ENCODE results near the gene ANKRD36C. TPM values are rescaled to one million over a fixed set of nuclear protein-coding genes. Genes with fewer than 3 reads are reported as not detected.
"Not testable (repeated sequence)": the region's sequence is repeated elsewhere in the genome, so short reads cannot be mapped to it uniquely, and the experiment has no call there.

Gene ANKRD36C
- total RNA-seq (100 to 1,000 TPM in 1 of 7 donors, 10 to 100 TPM in 6; 43.2 to 106 (median 65.8) TPM), polyA plus RNA-seq (1 to 10 TPM in 2 of 3 donors, under 1 TPM in 1; 0.80 to 3.5 (median 1.3) TPM)
- long read RNA-seq, donor 1, partial matches to known transcripts = 10 of 11 reads
- long read RNA-seq, donor 1, other reads (novel, unspliced or antisense) = 0 of 11 reads
- long read RNA-seq, donor 2, partial matches to known transcripts = 0 of 1 reads
- long read RNA-seq, donor 2, other reads (novel, unspliced or antisense) = 0 of 1 reads

DNA sequence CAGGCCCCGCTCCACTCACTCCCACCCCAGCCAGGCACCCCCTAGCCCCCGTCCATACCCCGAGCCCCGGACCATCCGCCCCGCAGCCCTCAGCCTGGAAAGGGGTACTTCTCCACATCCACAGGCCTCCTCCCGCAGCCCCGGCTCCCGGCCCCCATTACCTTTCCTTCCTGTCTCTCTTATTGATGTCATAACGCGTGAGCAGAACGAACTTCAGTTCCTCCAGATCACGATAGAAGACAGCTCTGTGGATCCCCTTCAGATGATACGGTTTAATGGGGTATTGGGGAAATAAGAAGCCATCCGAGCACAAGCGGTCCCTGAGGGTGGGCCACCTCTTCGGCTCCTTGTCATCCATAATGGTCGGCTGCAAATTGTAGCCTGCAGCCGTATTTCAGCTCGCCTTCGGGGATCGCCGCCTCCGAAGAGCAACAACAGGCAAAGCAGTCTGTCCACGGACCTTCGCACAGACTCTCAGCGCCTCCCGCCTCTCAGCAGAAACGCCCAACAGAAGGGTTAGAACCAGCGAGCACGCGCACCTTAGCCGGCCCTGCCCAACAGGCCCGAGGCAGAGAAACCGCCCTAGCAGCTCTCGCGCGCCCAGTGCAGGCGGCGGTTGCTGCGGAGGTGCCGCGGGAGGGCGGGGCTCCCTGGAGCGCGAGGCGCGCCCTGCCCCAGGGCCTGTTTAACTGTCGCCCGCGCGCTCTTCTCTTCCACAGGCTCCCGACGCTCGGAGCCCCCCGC lies at the start of gene ANKRD36C:
ANKRD36C (minus strand) TSS at position 474 of the 744 bp plus-strand sequence; CDS start at position 358, 116 bp downstream.
- 1% methylated on average over 15 to 32 of the region's 56 CpGs for whole genome bisulfite sequencing, 5 donors
- peak; percentile 79 for DNase-seq
- Histone ChIP-seq H3K27ac (peak within 1 kb of the TSS; percentile 82 to 95 (median 90)), H3K4me1 (peaks cover 0 to 13% (median 0%) of the 10 kb centered on the region in 6 donors), H3K4me3 (peak within 1 kb of the TSS; percentile 54 to 80 (median 63))
- H3K9me3 ChIP-seq; intact Hi-C loops (cut with DNase I; ENCODE audit: low total_unique reads); H3K36me3 ChIP-seq; H3K27me3 ChIP-seq (replicated peaks in 1 of 7): not testable (repeated sequence)
- TF ChIP-seq POLR2AphosphoS5 (IDR thresholded peaks at IDR 0.05) (peak; percentile 39 to 77 (median 67)), POLR2A (IDR thresholded peaks at IDR 0.05) (peak in 1 of 3 donors; percentile 7)

DNA sequence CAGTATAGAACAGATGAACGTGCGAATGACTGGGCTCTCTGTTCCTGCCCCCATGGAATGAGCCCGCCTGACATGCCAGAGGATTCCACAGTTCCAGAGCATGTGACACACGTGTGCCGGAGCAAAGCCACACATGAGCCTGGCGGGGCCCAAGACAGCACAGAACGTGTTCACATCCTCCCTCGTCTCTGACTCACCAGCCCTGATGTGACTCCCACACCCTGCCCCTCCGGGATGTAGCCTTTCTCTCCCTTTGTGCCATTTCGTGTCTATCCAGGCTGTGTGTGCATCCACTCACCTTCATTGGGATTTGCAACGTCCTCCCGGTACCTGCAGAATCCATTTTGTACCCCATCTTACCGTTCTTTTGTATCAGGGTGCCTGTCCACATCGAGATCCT lies 43.9 kb upstream of the ANKRD36C start:
- H3K36me3 ChIP-seq = not testable (repeated sequence)

DNA sequence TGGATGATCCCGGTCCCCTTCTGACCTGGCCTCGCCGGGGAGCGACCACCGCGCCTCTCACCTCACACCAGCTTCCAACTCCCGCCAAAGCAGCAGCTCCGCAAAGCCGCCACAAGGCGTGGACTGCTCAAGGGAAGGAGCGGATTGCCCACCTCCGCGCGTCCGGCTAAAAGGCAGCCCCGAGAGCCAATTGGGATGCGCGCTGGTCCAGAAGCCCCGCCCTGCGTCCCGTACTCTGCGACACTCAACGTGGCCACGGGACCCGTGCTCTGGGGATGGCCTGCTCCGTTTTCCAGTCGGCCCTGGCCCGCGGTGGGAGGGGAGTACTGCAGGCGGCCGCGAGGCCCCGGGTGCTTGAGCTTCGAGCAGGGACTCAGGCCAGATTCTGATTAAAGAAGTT lies 43.2 kb upstream of the ANKRD36C start, which contains the start of gene GPAT2:
GPAT2 (minus strand) TSS at position 125 of the 400 bp plus-strand sequence. CDS start 2,557 bp downstream, outside the sequence.
- H3K27me3 ChIP-seq (replicated peaks in 1 of 7); DNase-seq; intact Hi-C loops (cut with DNase I; ENCODE audit: low total_unique reads); H3K27ac ChIP-seq; H3K9me3 ChIP-seq; H3K36me3 ChIP-seq; H3K4me1 ChIP-seq; H3K4me3 ChIP-seq: not testable (repeated sequence)
- no CpG with 5 or more reads among the region's 34 CpGs for WGBS, 5 donors

More for the DNA sequence above, 43.9 kb upstream of the ANKRD36C start:
- H3K27me3 ChIP-seq (replicated peaks in 1 of 7); intact Hi-C loops (cut with DNase I; ENCODE audit: low total_unique reads); DNase-seq; H3K4me1 ChIP-seq; H3K9me3 ChIP-seq; H3K4me3 ChIP-seq; H3K27ac ChIP-seq: not testable (repeated sequence)
- WGBS, 5 donors = no CpG with 5 or more reads among the region's 14 CpGs

DNA sequence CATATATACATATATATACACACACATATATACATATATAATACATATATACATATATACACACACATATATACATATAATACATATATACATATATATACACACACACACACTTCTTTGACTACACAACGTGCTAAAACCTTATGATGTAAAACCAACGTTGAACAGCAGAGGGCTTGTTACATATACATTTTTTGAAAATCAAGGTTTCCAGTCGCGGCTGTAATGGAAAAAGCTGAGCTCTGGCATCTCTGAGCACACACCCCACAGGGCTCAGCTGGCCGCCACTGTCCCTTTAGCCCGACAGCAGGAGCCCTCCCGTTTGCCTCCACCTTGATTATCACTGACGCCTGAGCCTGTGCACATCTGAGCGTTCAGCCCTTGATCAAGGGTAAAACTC lies 42.4 kb upstream of the ANKRD36C start:
- DNase-seq; H3K9me3 ChIP-seq; H3K27ac ChIP-seq; H3K36me3 ChIP-seq; H3K4me3 ChIP-seq; H3K4me1 ChIP-seq; H3K27me3 ChIP-seq (replicated peaks in 1 of 7); intact Hi-C loops (cut with DNase I; ENCODE audit: low total_unique reads): not testable (repeated sequence)
- 33% methylated on average over 1 of the region's 9 CpGs; no CpG with 5 or more reads in 3 of the 5 donors for whole genome bisulfite sequencing, 5 donors

DNA sequence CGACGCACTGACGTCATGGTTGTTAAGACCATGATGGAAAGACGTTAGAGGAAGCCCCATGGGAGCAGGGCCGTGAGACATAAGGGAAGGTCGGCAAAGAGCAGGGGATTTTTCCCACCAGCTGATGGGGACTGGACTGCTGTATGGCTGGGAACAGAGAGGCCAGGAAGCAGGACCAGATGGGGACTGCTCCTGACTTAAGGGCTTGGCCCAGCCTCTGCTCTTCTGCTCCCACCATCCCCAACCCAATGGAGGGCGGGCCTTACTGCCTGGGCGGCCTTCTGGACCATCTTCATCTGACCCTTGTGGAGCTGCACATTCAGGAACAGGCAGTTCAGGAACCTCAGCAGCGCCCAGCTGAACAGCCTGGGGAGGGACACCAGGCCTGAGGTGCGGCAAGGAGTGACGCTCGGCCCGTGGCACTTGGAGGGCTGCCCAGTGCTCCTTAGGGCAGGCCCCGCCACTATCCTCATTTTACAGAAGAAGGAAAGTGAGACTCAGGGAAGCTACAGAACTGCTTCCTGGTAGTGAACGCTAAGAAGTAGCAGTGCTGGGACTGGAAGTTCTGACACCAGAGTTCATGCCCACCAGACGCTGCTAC lies 36.2 kb upstream of the ANKRD36C start:
- intact Hi-C loops (cut with DNase I; ENCODE audit: low total_unique reads); H3K4me1 ChIP-seq; H3K27me3 ChIP-seq (replicated peaks in 1 of 7); H3K27ac ChIP-seq; H3K4me3 ChIP-seq; H3K9me3 ChIP-seq; DNase-seq; H3K36me3 ChIP-seq: not testable (repeated sequence)
- WGBS, 5 donors = no CpG with 5 or more reads among the region's 16 CpGs

DNA sequence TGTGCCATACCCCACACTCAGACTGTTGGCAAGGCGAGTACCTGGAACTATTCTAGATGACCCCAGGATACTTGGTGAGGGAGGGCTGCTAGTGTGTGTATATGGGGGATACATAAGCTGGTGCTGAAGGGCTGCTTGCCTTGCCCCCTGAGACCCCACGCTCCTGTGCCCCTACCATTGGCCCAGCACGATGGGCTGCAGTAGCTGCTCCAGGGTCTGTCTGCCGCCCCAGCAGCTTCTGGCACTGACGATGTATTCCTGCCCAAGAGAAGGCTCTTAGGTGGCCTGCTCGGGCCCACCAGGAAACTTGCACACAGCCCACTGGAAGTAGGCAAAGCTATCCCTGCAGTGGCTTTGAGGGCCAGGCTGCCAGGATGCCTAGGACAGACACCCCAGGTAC lies 34.1 kb upstream of the ANKRD36C start:
- H3K27ac ChIP-seq; H3K4me3 ChIP-seq; intact Hi-C loops (cut with DNase I; ENCODE audit: low total_unique reads); H3K9me3 ChIP-seq; H3K27me3 ChIP-seq (replicated peaks in 1 of 7); DNase-seq; H3K4me1 ChIP-seq; H3K36me3 ChIP-seq: not testable (repeated sequence)
- 86 to 90% (median 89%) methylated on average over 5 to 6 of the region's 6 CpGs; no CpG with 5 or more reads in 1 of the 5 donors for WGBS, 5 donors

- intact Hi-C loops (cut with DNase I; ENCODE audit: low total_unique reads) = no loop called here
- WGBS, 5 donors = 83 to 95% (median 93%) methylated on average over 1 to 4 of the region's 4 CpGs
Observed at GRCh38 chr2:96025194-96025492, 33.5 kb upstream of the ANKRD36C start.

More at GRCh38 chr2:96025194-96025492, 33.5 kb upstream of the ANKRD36C start:
- Histone ChIP-seq H3K9me3 (no peaks in the 10 kb centered on the region), H3K36me3 (peaks cover 0 to 4% (median 0%) of the 10 kb centered on the region in 6 donors), H3K4me3 (no peak overlapping the region), H3K27ac (no peak overlapping the region), H3K27me3 (replicated peaks in 1 of 7) (no peaks in the 10 kb centered on the region), H3K4me1 (peaks cover 0 to 8% (median 0%) of the 10 kb centered on the region in 6 donors)
- TF ChIP-seq, protein P1, sequence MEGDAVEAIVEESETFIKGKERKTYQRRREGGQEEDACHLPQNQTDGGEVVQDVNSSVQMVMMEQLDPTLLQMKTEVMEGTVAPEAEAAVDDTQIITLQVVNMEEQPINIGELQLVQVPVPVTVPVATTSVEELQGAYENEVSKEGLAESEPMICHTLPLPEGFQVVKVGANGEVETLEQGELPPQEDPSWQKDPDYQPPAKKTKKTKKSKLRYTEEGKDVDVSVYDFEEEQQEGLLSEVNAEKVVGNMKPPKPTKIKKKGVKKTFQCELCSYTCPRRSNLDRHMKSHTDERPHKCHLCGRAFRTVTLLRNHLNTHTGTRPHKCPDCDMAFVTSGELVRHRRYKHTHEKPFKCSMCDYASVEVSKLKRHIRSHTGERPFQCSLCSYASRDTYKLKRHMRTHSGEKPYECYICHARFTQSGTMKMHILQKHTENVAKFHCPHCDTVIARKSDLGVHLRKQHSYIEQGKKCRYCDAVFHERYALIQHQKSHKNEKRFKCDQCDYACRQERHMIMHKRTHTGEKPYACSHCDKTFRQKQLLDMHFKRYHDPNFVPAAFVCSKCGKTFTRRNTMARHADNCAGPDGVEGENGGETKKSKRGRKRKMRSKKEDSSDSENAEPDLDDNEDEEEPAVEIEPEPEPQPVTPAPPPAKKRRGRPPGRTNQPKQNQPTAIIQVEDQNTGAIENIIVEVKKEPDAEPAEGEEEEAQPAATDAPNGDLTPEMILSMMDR (IDR thresholded peaks at IDR 0.05 in 8 of 11, conservative IDR thresholded peaks at IDR 0.05 in 3 of 11) = no peak
- no peak for TF ChIP-seq POLR2AphosphoS5 (IDR thresholded peaks at IDR 0.05)
- DNase-seq = no peak

Measured in spleen (tissue), 13 donors.